H1 (cell line): ENCODE measurements around the gene FBH1. TPM values are rescaled to one million over a fixed set of nuclear protein-coding genes. Genes with fewer than 3 reads are reported as not detected.
A peak's percentile ranks its signal among the peaks of the same experiment; 100 is the strongest.

Experiments
- CTCF ChIA-PET: fragments of 300-600 bp; sonication (Branson Sonifier 250); formaldehyde crosslinking; loops from one replicate; lab custom pipeline; 2021; ENCODE audit not compliant: partially characterized antibody; lab: Charles Lee
- POLR2A ChIA-PET: fragments of 300-600 bp; sonication (Branson Sonifier 250); formaldehyde crosslinking; loops from one replicate; lab custom pipeline; 2021; ENCODE audit warnings: inconsistent platforms; ENCODE audit not compliant: partially characterized antibody; lab: Charles Lee
- DNase-seq, 2 experiments: peaks; one replicate each; pipeline versions ENCODE4 v3.0.0 to v3.0.0-alpha.2; 2010 to 2022; ENCODE audit warnings: low spot score in 2 of 2, low read depth in 1 of 2, mixed read lengths in 1 of 2
- FAIRE-seq: peaks from 2 replicates; lab custom pipeline; 2011; peaks lifted over from hg19 to GRCh38; lab: Jason Lieb, UNC
- H2AFZ ChIP-seq: 2 replicates; pipeline ENCODE4 v1.8.1; 2012; ENCODE audit warnings: low read length, inconsistent platforms
- H2AK5ac ChIP-seq: 2 replicates; pipeline ENCODE4 v1.6.1; 2013; ENCODE audit warnings: low read depth, low read length
- H2BK120ac ChIP-seq: replicated peaks from 2 replicates; pipeline ENCODE3; 2013; ENCODE audit warnings: low read depth, low read length, inconsistent platforms
- H2BK12ac ChIP-seq: 2 replicates; pipeline ENCODE4 v1.6.1; 2013; ENCODE audit warnings: low read depth, low read length
- H2BK15ac ChIP-seq: 2 replicates; pipeline ENCODE4 v1.6.1; 2013; ENCODE audit warnings: low read length
- H2BK20ac ChIP-seq: 2 replicates; pipeline ENCODE4 v1.6.1; 2013; ENCODE audit warnings: low read length
- H2BK5ac ChIP-seq: 2 replicates; pipeline ENCODE4 v1.6.1; 2013; ENCODE audit warnings: low read depth, low read length
- H3K14ac ChIP-seq: 2 replicates; pipeline ENCODE4 v1.6.1; 2013; ENCODE audit warnings: inconsistent platforms; ENCODE audit not compliant: insufficient read length
- H3K18ac ChIP-seq: 2 replicates; pipeline ENCODE4 v1.6.1; 2013; ENCODE audit warnings: low read length; ENCODE audit errors: extremely low read depth
- H3K23ac ChIP-seq: 2 replicates; pipeline ENCODE4 v1.6.1; 2013; ENCODE audit warnings: inconsistent platforms; ENCODE audit not compliant: insufficient read length
- H3K23me2 ChIP-seq: 2 replicates; pipeline ENCODE4 v1.6.1; 2013; ENCODE audit warnings: low read depth, low read length
- H3K27ac ChIP-seq: 2 replicates; pipeline ENCODE4 v1.6.1; 2011; ENCODE audit warnings: low read depth, low read length, inconsistent platforms
- H3K27me3 ChIP-seq, 4 experiments: replicated peaks in 1 of 4; 1 replicate in 1 of 4; 2 replicates in 3 of 4; pipeline versions ENCODE4 v1.6.1 to v1.8.1; 2011 to 2013; ENCODE audit warnings: low read length in 3 of 4, mild to moderate bottlenecking in 3 of 4, inconsistent platforms in 2 of 4, mixed read lengths in 2 of 4, moderate library complexity in 1 of 4; ENCODE audit not compliant: control insufficient read depth in 3 of 4, insufficient read depth in 3 of 4; ENCODE audit errors: extremely low read depth in 1 of 4
- H3K36me3 ChIP-seq, 4 experiments: 2 replicates each; pipeline versions ENCODE4 v1.6.1 to v1.8.1; 2011 to 2013; ENCODE audit warnings: mild to moderate bottlenecking in 4 of 4, low read length in 3 of 4, moderate library complexity in 2 of 4, control low read depth in 1 of 4, inconsistent platforms in 1 of 4; ENCODE audit not compliant: insufficient read depth in 4 of 4, control insufficient read depth in 2 of 4
- H3K4ac ChIP-seq: replicated peaks from 2 replicates; pipeline ENCODE3; 2013; ENCODE audit warnings: low read length, low read depth, mixed read lengths, inconsistent platforms; ENCODE audit not compliant: insufficient read length
- H3K4me1 ChIP-seq, 4 experiments: replicated peaks in 1 of 4; 1 replicate in 1 of 4; 2 replicates in 3 of 4; pipeline versions ENCODE4 v1.6.1 to v1.8.1; 2011 to 2013; ENCODE audit warnings: low read length in 3 of 4, inconsistent platforms in 2 of 4, mixed read lengths in 1 of 4; ENCODE audit not compliant: insufficient read depth in 4 of 4, control insufficient read depth in 3 of 4
- H3K4me2 ChIP-seq, 2 experiments: 2 replicates each; pipeline versions ENCODE4 v1.6.1 to v1.8.1; 2011 to 2013; ENCODE audit warnings: low read depth in 2 of 2, low read length in 2 of 2, control low read depth in 1 of 2, inconsistent platforms in 1 of 2, mild to moderate bottlenecking in 1 of 2; ENCODE audit not compliant: insufficient read depth in 1 of 2
- H3K4me3 ChIP-seq, 4 experiments: fragments of 200-600, 300-600 bp in 1 of 4; sonication (generic), shearing (Covaris generic), sonication (Bioruptor Twin) in 1 of 4; 2 replicates each; pipeline versions ENCODE4 v1.5.1 to v1.8.1; 2011 to 2016; ENCODE audit warnings: low read length in 4 of 4, low read depth in 3 of 4, control low read depth in 2 of 4, inconsistent platforms in 2 of 4, mild to moderate bottlenecking in 2 of 4, mixed read lengths in 1 of 4, moderate library complexity in 1 of 4; ENCODE audit not compliant: insufficient read depth in 2 of 4; ENCODE audit errors: extremely low read depth in 1 of 4
- H3K56ac ChIP-seq: replicated peaks from 2 replicates; pipeline ENCODE3; 2013; ENCODE audit warnings: low read depth, mild to moderate bottlenecking, mixed read lengths, low read length, inconsistent platforms; ENCODE audit not compliant: insufficient read length
- H3K79me1 ChIP-seq: 2 replicates; pipeline ENCODE4 v1.6.1; 2013; ENCODE audit warnings: low read depth, low read length, control low read depth
- H3K79me2 ChIP-seq, 2 experiments: 2 replicates each; pipeline versions ENCODE4 v1.6.1 to v1.8.1; 2012 to 2013; ENCODE audit warnings: low read length in 2 of 2, mild to moderate bottlenecking in 2 of 2, inconsistent platforms in 1 of 2; ENCODE audit not compliant: insufficient read depth in 2 of 2, control insufficient read depth in 1 of 2
- H3K9ac ChIP-seq, 4 experiments: replicated peaks in 1 of 4; 1 replicate in 1 of 4; 2 replicates in 3 of 4; pipeline versions ENCODE4 v1.6.1 to v1.8.1; 2011 to 2013; ENCODE audit warnings: low read depth in 3 of 4, low read length in 3 of 4, control low read depth in 2 of 4, mild to moderate bottlenecking in 2 of 4, moderate library complexity in 2 of 4, inconsistent platforms in 1 of 4; ENCODE audit errors: extremely low read depth in 1 of 4
- H3K9me3 ChIP-seq, 2 experiments: 2 replicates each; pipeline versions ENCODE4 v1.6.1 to v1.8.1; 2012 to 2013; ENCODE audit warnings: mild to moderate bottlenecking in 2 of 2, moderate library complexity in 2 of 2, control low read depth in 1 of 2, inconsistent platforms in 1 of 2, low read depth in 1 of 2, low read length in 1 of 2, mixed read lengths in 1 of 2; ENCODE audit not compliant: insufficient read depth in 2 of 2
- H4K20me1 ChIP-seq, 2 experiments: replicated peaks in 1 of 2; 2 replicates each; pipeline versions ENCODE3 to v1.8.1; 2011 to 2013; ENCODE audit warnings: inconsistent platforms in 2 of 2, low read length in 2 of 2, mild to moderate bottlenecking in 1 of 2; ENCODE audit not compliant: insufficient read depth in 2 of 2, control insufficient read depth in 1 of 2
- H4K5ac ChIP-seq: 2 replicates; pipeline ENCODE4 v1.6.1; 2013; ENCODE audit warnings: low read length, low read depth, mixed read lengths, inconsistent platforms; ENCODE audit not compliant: insufficient read length
- H4K8ac ChIP-seq: 2 replicates; pipeline ENCODE4 v1.8.0; 2013; ENCODE audit warnings: mild to moderate bottlenecking, moderate library complexity, low read length, inconsistent platforms; ENCODE audit not compliant: insufficient read depth; ENCODE audit errors: extremely low read depth
- H4K91ac ChIP-seq: replicated peaks from 2 replicates; pipeline ENCODE3; 2013; ENCODE audit warnings: low read length, mixed read lengths, inconsistent platforms; ENCODE audit not compliant: insufficient read length
- ASH2L ChIP-seq: fragments of 200-600, 300-600 bp; sonication (generic); IDR thresholded peaks from one replicate; pipeline ENCODE4 v1.7.1; 2017; ENCODE audit warnings: low read length
- ATF2 ChIP-seq: IDR thresholded peaks from 2 replicates; pipeline ENCODE4 v1.6.1; 2012; ENCODE audit warnings: low read length, inconsistent platforms
- CBX8 ChIP-seq: fragments of 300-800, 300-1000 bp; sonication (generic); IDR thresholded peaks from 2 replicates; pipeline ENCODE4 v1.7.1; 2016; ENCODE audit warnings: low read depth, low read length, borderline replicate concordance
- CTCF ChIP-seq, 3 experiments: IDR thresholded peaks; 1 replicate in 2 of 3; 2 replicates in 1 of 3; pipeline versions ENCODE4 v1.5.1 to v1.6.1; 2011; ENCODE audit warnings: low read length in 3 of 3, mild to moderate bottlenecking in 3 of 3, inconsistent platforms in 2 of 3, low read depth in 1 of 3, moderate library complexity in 1 of 3; ENCODE audit not compliant: insufficient read depth in 1 of 3; ENCODE audit errors: control extremely low read depth in 1 of 3
- POLR2AphosphoS5 ChIP-seq: IDR thresholded peaks from 2 replicates; pipeline ENCODE4 v1.6.1; 2011; ENCODE audit warnings: low read depth, low read length
- RNF2 ChIP-seq: fragments of 200-900, 300-1000 bp; sonication (generic); IDR thresholded peaks from 2 replicates; pipeline ENCODE4 v1.7.1; 2016; ENCODE audit warnings: borderline replicate concordance, low read depth, mild to moderate bottlenecking, antibody characterized with exemption, low read length; ENCODE audit not compliant: poor library complexity, severe bottlenecking; ENCODE audit errors: missing control alignments
- SP1 ChIP-seq: IDR thresholded peaks from 2 replicates; pipeline ENCODE4 v1.6.1; 2011; ENCODE audit warnings: low read depth, low read length
- SUZ12 ChIP-seq: fragments of 200-600 bp; sonication (generic); IDR thresholded peaks from 2 replicates; pipeline ENCODE4 v1.6.1; 2012; ENCODE audit warnings: mild to moderate bottlenecking, inconsistent platforms, low read length, moderate library complexity, mixed read lengths
- TCF12 ChIP-seq: IDR thresholded peaks from 2 replicates; pipeline ENCODE4 v1.6.1; 2011; ENCODE audit warnings: low read depth, mild to moderate bottlenecking, low read length
- WGBS, 2 experiments: shearing (Covaris generic) in 1 of 2; methylation state at CpG; one replicate each; pipeline versions ENCODE4 v1.1.6 to v1.1.7; 2013 to 2015; ENCODE audit warnings: low lambda C conversion rate in 2 of 2, mixed read lengths in 2 of 2, inconsistent platforms in 1 of 2, low coverage in 1 of 2, missing lambda C conversion rate in 1 of 2; ENCODE audit not compliant: insufficient replicate concordance in 2 of 2, insufficient coverage in 1 of 2, insufficient read length in 1 of 2; ENCODE audit errors: extremely low coverage in 1 of 2, missing lambda C conversion rate in 1 of 2; 5-methylcytosine and 5-hydroxymethylcytosine counted together
- polyA plus RNA-seq, 7 experiments: library from polyadenylated mRNA; depleted of rRNA in 3 of 7; stranded (reverse) in 5 of 7; unstranded in 2 of 7; fragments of >200 nt in 5 of 7; fragments of 200-250 nt in 2 of 7; gene quantifications; 1 replicate in 5 of 7; 2 replicates in 1 of 7; 4 replicates in 1 of 7; pipeline versions ENCODE4 v1.2.1 to v1.2.3, GENCODE V29; 2011 to 2013; ENCODE audit warnings: missing spikeins in 2 of 7, mixed read lengths in 2 of 7
- total RNA-seq: library from RNA; stranded (reverse); fragmentation: NEBNext Ultra II Directional; extraction: Animal tissue kit (Norgen Biotek cat#: 25700); gene quantifications from 2 replicates; pipeline ENCODE4 v1.2.1, GENCODE V29; 2021

The FBH1 gene
- total and polyA plus RNA-seq, 2 of the 8 experiments (the other 6 are each of a cell fraction or from before 2014, with no cell fraction given) = 31.1 to 51.8 TPM

GRCh38 chr10:5981529-5981928, 91.5 kb downstream of the FBH1 start:
- no peak overlapping the region for H2BK20ac ChIP-seq
- no peak overlapping the region for H3K4ac ChIP-seq
- no peak overlapping the region for H4K91ac ChIP-seq
- H3K27ac ChIP-seq = no peak overlapping the region
- peak in 1 of 2 experiments; percentile 28 for DNase-seq
- TF ChIP-seq CTCF (IDR thresholded peaks at IDR 0.05; ENCODE audit: control extremely low read depth in 1 of 3, insufficient read depth in 1 of 3, low read depth in 1 of 3, low read length in 3 of 3) (no peak), POLR2AphosphoS5 (no peak), SUZ12 (no peak), RNF2 (no peak), TCF12 (no peak), CBX8 (no peak), ASH2L (no peak), SP1 (no peak), ATF2 (no peak)
- H2BK12ac ChIP-seq = no peak overlapping the region
- no peak overlapping the region for H2BK120ac ChIP-seq
- H3K4me2 ChIP-seq = no peak overlapping the region
- H2BK15ac ChIP-seq = no peak overlapping the region
- peaks cover 0 to 29% (median 23%) of the 10 kb centered on the region in 4 experiments; a peak in 6 of 7 replicates for H3K27me3 ChIP-seq
- FAIRE-seq = no peak
- H3K14ac ChIP-seq = no peak overlapping the region
- H2AK5ac ChIP-seq = no peak overlapping the region
- no peak overlapping the region; the same call in 1 of the 2 replicates for H4K8ac ChIP-seq
- no peak overlapping the region for H2AFZ ChIP-seq
- H3K4me1 ChIP-seq = peaks cover 0 to 3% (median 1%) of the 10 kb centered on the region in 4 experiments; a peak in 2 of 7 replicates
- no peaks in the 10 kb centered on the region for H3K79me2 ChIP-seq
- WGBS, 2 experiments = 96% methylated on average over 9 of the region's 9 CpGs; no CpG with 5 or more reads in 1 of the 2 experiments
- H4K5ac ChIP-seq = no peak overlapping the region
- no peaks in the 10 kb centered on the region for H3K9me3 ChIP-seq
- H2BK5ac ChIP-seq = no peak overlapping the region
- H4K20me1 ChIP-seq = no peaks in the 10 kb centered on the region
- no peak overlapping the region for H3K56ac ChIP-seq
- no peaks in the 10 kb centered on the region for H3K79me1 ChIP-seq
- no peak overlapping the region for H3K9ac ChIP-seq
- POLR2A ChIA-PET = no interaction called here
- no peak overlapping the region for H3K23ac ChIP-seq
- CTCF ChIA-PET = interaction anchor here (0.8 to 1.3 kb wide), 3 partner anchors 10 to 36 kb away, joined by 3 to 7 read pairs (median 4); no protein-coding TSS in a partner anchor
- H3K4me3 ChIP-seq = no peak overlapping the region
- H3K36me3 ChIP-seq = no peaks in the 10 kb centered on the region
- no peak overlapping the region for H3K18ac ChIP-seq
- H3K23me2 ChIP-seq = peaks cover 13% of the 10 kb centered on the region
